ENCODE data around the gene AP3S2.

Gene AP3S2

GRCh38 chr15:89928421-89928820 is 34.6 kb upstream of the AP3S2 start:
- no peak for DNase-seq (ENCODE audit: low spot score)

DNA sequence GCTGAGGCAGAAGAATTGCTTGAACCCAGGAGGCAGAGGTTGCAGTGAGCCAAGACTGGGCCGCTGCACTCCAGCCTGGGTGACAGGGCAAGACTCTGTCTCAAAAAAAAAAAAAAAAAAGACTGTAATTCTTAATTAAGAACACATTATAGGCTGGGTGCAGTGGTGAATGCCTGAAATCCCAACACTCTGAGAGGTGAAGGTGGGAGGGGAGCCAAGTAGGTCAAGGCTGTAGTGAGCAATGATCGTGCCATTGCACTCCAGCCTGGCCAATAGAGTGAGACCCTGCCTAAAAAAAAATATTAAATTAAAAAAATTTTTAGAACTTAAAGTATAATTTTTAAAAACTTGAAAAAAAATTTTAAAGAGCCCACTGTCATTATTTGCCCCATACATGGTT is 32.4 kb upstream of the AP3S2 start:
- no peak for DNase-seq (ENCODE audit: low spot score)
- TF ChIP-seq CTCF (IDR thresholded peaks at IDR 0.05; ENCODE audit: extremely low read depth, missing control alignments) = no peak

More at GRCh38 chr15:89928421-89928820, 34.6 kb upstream of the AP3S2 start:
- no peak for TF ChIP-seq CTCF (IDR thresholded peaks at IDR 0.05; ENCODE audit: extremely low read depth, missing control alignments)

GRCh38 chr15:89917442-89918101 is 23.8 kb upstream of the AP3S2 start:
- no peak for TF ChIP-seq CTCF (IDR thresholded peaks at IDR 0.05; ENCODE audit: extremely low read depth, missing control alignments)
- DNase-seq (ENCODE audit: low spot score) = no peak

- no peak for DNase-seq (ENCODE audit: low spot score)
- TF ChIP-seq CTCF (IDR thresholded peaks at IDR 0.05; ENCODE audit: extremely low read depth, missing control alignments) = no peak
Measured at GRCh38 chr15:89916660-89917059, 22.9 kb upstream of the AP3S2 start.

- TF ChIP-seq CTCF (IDR thresholded peaks at IDR 0.05; ENCODE audit: extremely low read depth, missing control alignments) = no peak
- DNase-seq (ENCODE audit: low spot score) = no peak
Measured at GRCh38 chr15:89912674-89913396, 19.0 kb upstream of the AP3S2 start, which contains the start of gene ARPIN. Gene ARPIN, minus strand, starts transcription at chr15:89912952. Its CDS starts 117 bp downstream, at chr15:89912835.

- DNase-seq (ENCODE audit: low spot score) = no peak
- TF ChIP-seq CTCF (IDR thresholded peaks at IDR 0.05; ENCODE audit: extremely low read depth, missing control alignments) = no peak
Measured at GRCh38 chr15:89912145-89912673, 18.4 kb upstream of the AP3S2 start.

All from GM20000 (cell line).